CD4-positive, alpha-beta T cell treated with Interleukin-10 for 1 hour (primary cell): ENCODE measurements around the gene AFF1.
A peak's percentile ranks its signal among the peaks of the same experiment; 100 is the strongest.

Source experiments
- DNase-seq: peaks from one replicate; pipeline ENCODE4 v3.0.0-alpha.2; 2020

AFF1 gene

GRCh38 chr4:86934771-86935565 lies at the start of gene AFF1:
Gene AFF1 (plus strand): TSS chr4:86935011. CDS start chr4:86948534, 13,523 bp downstream.
- DNase-seq = peak; percentile 93

- no peak for DNase-seq
Observed at GRCh38 chr4:86890790-86891189, 44.0 kb upstream of the AFF1 start.

GRCh38 chr4:86891762-86892635 lies 42.8 kb upstream of the AFF1 start, which contains the start of gene C4orf36:
Gene C4orf36 (minus strand): TSS chr4:86892422. CDS start chr4:86891520, 902 bp downstream.
- DNase-seq = peak; percentile 18

GRCh38 chr4:86892636-86892960 lies 42.2 kb upstream of the AFF1 start:
- no peak for DNase-seq

GRCh38 chr4:86893136-86893535 lies 41.7 kb upstream of the AFF1 start:
- no peak for DNase-seq

GRCh38 chr4:86894455-86894854 lies 40.4 kb upstream of the AFF1 start:
- DNase-seq = no peak

GRCh38 chr4:86895692-86896488 lies 38.9 kb upstream of the AFF1 start:
- DNase-seq = peak; percentile 66

GRCh38 chr4:86896596-86896995 lies 38.2 kb upstream of the AFF1 start:
- DNase-seq = no peak

GRCh38 chr4:86898562-86898961 lies 36.2 kb upstream of the AFF1 start:
- DNase-seq = no peak

- DNase-seq = no peak
Observed at GRCh38 chr4:86901864-86902263, 32.9 kb upstream of the AFF1 start.

- no peak for DNase-seq
Observed at GRCh38 chr4:86908251-86908657, 26.6 kb upstream of the AFF1 start.

- DNase-seq = no peak
Observed at GRCh38 chr4:86909546-86910295, 25.1 kb upstream of the AFF1 start.

GRCh38 chr4:86910369-86910768 lies 24.4 kb upstream of the AFF1 start:
- DNase-seq = no peak

- no peak for DNase-seq
Observed at GRCh38 chr4:86910820-86911684, 23.8 kb upstream of the AFF1 start.

GRCh38 chr4:86916392-86916791 lies 18.4 kb upstream of the AFF1 start:
- DNase-seq = no peak

- no peak for DNase-seq
Observed at GRCh38 chr4:86917212-86918039, 17.4 kb upstream of the AFF1 start.

- DNase-seq = no peak
Observed at GRCh38 chr4:86918539-86919072, 16.2 kb upstream of the AFF1 start.

- no peak for DNase-seq
Observed at GRCh38 chr4:86919561-86920223, 15.1 kb upstream of the AFF1 start.

- no peak for DNase-seq
Observed at GRCh38 chr4:86921608-86922252, 13.1 kb upstream of the AFF1 start.
